IMR-90 (cell line): ENCODE measurements around the gene PRMT7. TPM values are rescaled to one million over a fixed set of nuclear protein-coding genes. Genes with fewer than 3 reads are reported as not detected.
A peak's percentile ranks its signal among the peaks of the same experiment; 100 is the strongest.

Experiments
- ATAC-seq: fragments of 200-7000 bp; cut with Tn5 transposase; 2 replicates; pipeline ENCODE4 v1.9.1; 2020; ENCODE audit warnings: low read depth, mild to moderate bottlenecking, moderate library complexity
- BruUV-seq: library from RNA; stranded (reverse); fragments of 400-500 nt; replicated peaks from 2 replicates; lab custom pipeline; 2021; lab: Mats Ljungman, UMichigan
- CTCF ChIA-PET: fragments of 300-600 bp; formaldehyde crosslinking; extraction: SDS; loops from one replicate; lab custom pipeline; 2021; ENCODE audit warnings: antibody characterized with exemption; lab: Yijun Ruan, JAX
- POLR2A ChIA-PET: fragments of 300-600 bp; sonication (Branson Sonifier 250); formaldehyde crosslinking; loops from one replicate; lab custom pipeline; 2022; ENCODE audit warnings: antibody characterized with exemption; ENCODE audit not compliant: unreplicated experiment; lab: Charles Lee
- DNase-seq: peaks from one replicate; pipeline ENCODE4 v3.0.0; 2013
- H2AFZ ChIP-seq: replicated peaks from 2 replicates; pipeline ENCODE3; 2013; ENCODE audit warnings: low read length, mild to moderate bottlenecking; ENCODE audit not compliant: poor library complexity
- H2AK5ac ChIP-seq: 2 replicates; pipeline ENCODE4 v1.6.1; 2013; ENCODE audit warnings: low read depth, low read length, inconsistent platforms
- H2AK9ac ChIP-seq: replicated peaks from 2 replicates; pipeline ENCODE3; 2013; ENCODE audit warnings: mild to moderate bottlenecking, low read depth, low read length, moderate library complexity; ENCODE audit not compliant: poor library complexity
- H2BK120ac ChIP-seq: 2 replicates; pipeline ENCODE4 v1.6.1; 2013; ENCODE audit warnings: low read depth, low read length, inconsistent platforms
- H2BK15ac ChIP-seq: 3 replicates; pipeline ENCODE4 v1.6.1; 2013; ENCODE audit warnings: low read depth, low read length, inconsistent platforms
- H2BK20ac ChIP-seq: 2 replicates; pipeline ENCODE4 v1.6.1; 2013; ENCODE audit warnings: low read depth, mild to moderate bottlenecking, inconsistent platforms, low read length, moderate library complexity
- H2BK5ac ChIP-seq: 2 replicates; pipeline ENCODE4 v1.6.1; 2013; ENCODE audit warnings: mild to moderate bottlenecking, low read depth, low read length, inconsistent platforms; ENCODE audit not compliant: poor library complexity, severe bottlenecking
- H3K14ac ChIP-seq: replicated peaks from 2 replicates; pipeline ENCODE4 v1.6.1; 2013; ENCODE audit warnings: low read depth, low read length, inconsistent platforms
- H3K18ac ChIP-seq: 2 replicates; pipeline ENCODE4 v1.6.1; 2013; ENCODE audit warnings: low read depth, low read length, control low read depth
- H3K23ac ChIP-seq: 2 replicates; pipeline ENCODE4 v1.6.1; 2013; ENCODE audit warnings: low read depth, low read length, inconsistent platforms
- H3K27ac ChIP-seq: 2 replicates; pipeline ENCODE4 v1.5.1; 2013; ENCODE audit warnings: mild to moderate bottlenecking, control low read depth, low read length; ENCODE audit not compliant: insufficient read depth
- H3K27me3 ChIP-seq: 2 replicates; pipeline ENCODE4 v1.6.1; 2013; ENCODE audit warnings: low read length; ENCODE audit not compliant: control insufficient read depth, insufficient read depth
- H3K36me3 ChIP-seq: 2 replicates; pipeline ENCODE4 v1.6.1; 2013; ENCODE audit warnings: low read length, mixed read lengths; ENCODE audit not compliant: control insufficient read depth, insufficient read depth
- H3K4ac ChIP-seq: 2 replicates; pipeline ENCODE4 v1.6.1; 2013; ENCODE audit warnings: low read depth, low read length, inconsistent platforms
- H3K4me1 ChIP-seq: 2 replicates; pipeline ENCODE4 v1.6.1; 2013; ENCODE audit warnings: low read length, mixed read lengths; ENCODE audit not compliant: control insufficient read depth, insufficient read depth
- H3K4me2 ChIP-seq: 2 replicates; pipeline ENCODE4 v1.6.1; 2013; ENCODE audit warnings: low read depth, mild to moderate bottlenecking, control low read depth, low read length, moderate library complexity
- H3K4me3 ChIP-seq: 2 replicates; pipeline ENCODE4 v1.5.1; 2013; ENCODE audit warnings: low read depth, mild to moderate bottlenecking, control low read depth, low read length, moderate library complexity; ENCODE audit not compliant: insufficient read depth
- H3K56ac ChIP-seq: 2 replicates; pipeline ENCODE4 v1.6.1; 2013; ENCODE audit warnings: low read length, inconsistent platforms; ENCODE audit not compliant: insufficient read depth; ENCODE audit errors: extremely low read depth
- H3K79me1 ChIP-seq, 2 experiments: 2 replicates each; pipeline ENCODE4 v1.6.1; 2013; ENCODE audit warnings: low read length in 2 of 2, inconsistent platforms in 1 of 2, low read depth in 1 of 2
- H3K9ac ChIP-seq: 2 replicates; pipeline ENCODE4 v1.6.1; 2013; ENCODE audit warnings: low read depth, low read length, control low read depth
- H3K9me1 ChIP-seq: 2 replicates; pipeline ENCODE4 v1.6.1; 2013; ENCODE audit warnings: low read length, inconsistent platforms; ENCODE audit not compliant: insufficient read depth
- H3K9me3 ChIP-seq: 2 replicates; pipeline ENCODE4 v1.6.1; 2013; ENCODE audit warnings: low read length; ENCODE audit not compliant: control insufficient read depth, insufficient read depth
- H4K20me1 ChIP-seq: 2 replicates; pipeline ENCODE4 v1.6.1; 2013; ENCODE audit warnings: low read length, inconsistent platforms; ENCODE audit not compliant: insufficient read depth
- H4K5ac ChIP-seq: 2 replicates; pipeline ENCODE4 v1.6.1; 2013; ENCODE audit warnings: mild to moderate bottlenecking, low read depth, low read length, control low read depth
- H4K8ac ChIP-seq, 2 experiments: 2 replicates each; pipeline ENCODE4 v1.6.1; 2013; ENCODE audit warnings: low read depth in 2 of 2, low read length in 2 of 2, control low read depth in 1 of 2, inconsistent platforms in 1 of 2
- H4K91ac ChIP-seq: 2 replicates; pipeline ENCODE4 v1.6.1; 2013; ENCODE audit warnings: low read depth, low read length, inconsistent platforms; ENCODE audit not compliant: insufficient read depth
- BHLHE40 ChIP-seq: fragments of 150-350 bp; IDR thresholded peaks from 2 replicates; pipeline ENCODE4 v1.6.1; 2016; ENCODE audit warnings: mild to moderate bottlenecking, low read depth, low read length
- CEBPB ChIP-seq: IDR thresholded peaks from 2 replicates; pipeline ENCODE4 v1.6.1; 2012; ENCODE audit warnings: low read depth, low read length, improper control_type of control experiment
- CHD1 ChIP-seq: IDR thresholded peaks from 2 replicates; pipeline ENCODE4 v1.6.1; 2012; ENCODE audit warnings: low read depth, low read length, improper control_type of control experiment
- CTCF ChIP-seq: conservative IDR thresholded peaks from 2 replicates; pipeline ENCODE4 v1.5.1; 2012; ENCODE audit warnings: mild to moderate bottlenecking, low read depth, low read length, improper control_type of control experiment
- FOS ChIP-seq: fragments of 150-350 bp; IDR thresholded peaks from 2 replicates; pipeline ENCODE4 v1.6.1; 2016; ENCODE audit warnings: low read depth, low read length
- MAFK ChIP-seq: IDR thresholded peaks from 2 replicates; pipeline ENCODE4 v1.6.1; 2012; ENCODE audit warnings: low read depth, low read length, improper control_type of control experiment
- MAZ ChIP-seq: IDR thresholded peaks from 2 replicates; pipeline ENCODE4 v1.6.1; 2012; ENCODE audit warnings: low read depth, mild to moderate bottlenecking, low read length, improper control_type of control experiment, moderate library complexity, borderline replicate concordance
- MXI1 ChIP-seq: IDR thresholded peaks from 2 replicates; pipeline ENCODE4 v1.6.1; 2012; ENCODE audit warnings: low read depth, mild to moderate bottlenecking, low read length, moderate library complexity, borderline replicate concordance
- NFE2L2 ChIP-seq: fragments of 150-350 bp; IDR thresholded peaks from 2 replicates; pipeline ENCODE4 v1.6.1; 2016; ENCODE audit warnings: low read depth, mild to moderate bottlenecking, low read length
- POLR2A ChIP-seq: IDR thresholded peaks from 2 replicates; pipeline ENCODE4 v1.6.1; 2012; ENCODE audit warnings: mild to moderate bottlenecking, low read depth, low read length
- RAD21 ChIP-seq: IDR thresholded peaks from 2 replicates; pipeline ENCODE4 v1.6.1; 2012; ENCODE audit warnings: low read length, improper control_type of control experiment
- RFX5 ChIP-seq: IDR thresholded peaks from 2 replicates; pipeline ENCODE4 v1.8.0; 2012; ENCODE audit warnings: low read depth, mild to moderate bottlenecking, low read length, moderate library complexity
- SMC3 ChIP-seq: fragments of 150-350 bp; IDR thresholded peaks from 2 replicates; pipeline ENCODE4 v1.6.1; 2016; ENCODE audit warnings: low read depth, mild to moderate bottlenecking, antibody characterized with exemption, low read length, moderate library complexity
- WGBS, 2 experiments: methylation state at CpG; one replicate each; pipeline versions ENCODE4 v1.1.5 to v1.1.7; 2013; ENCODE audit warnings: missing lambda C conversion rate in 2 of 2; ENCODE audit not compliant: insufficient read length in 1 of 2; ENCODE audit errors: extremely low coverage in 2 of 2; 5-methylcytosine and 5-hydroxymethylcytosine counted together
- dilution Hi-C: fragments of 300-500 bp; cut with HindIII; formaldehyde crosslinking; loops from one replicate; pipeline ENCODE4 v1.14.3; 2018; ENCODE audit warnings: low sequenced_read_pairs; ENCODE audit not compliant: unreplicated experiment
- in situ Hi-C: fragments of 300-500 bp; cut with MboI; formaldehyde crosslinking; loops from 3 replicates; pipeline ENCODE4 v1.14.3; 2019; ENCODE audit warnings: low sequenced_read_pairs, inconsistent platforms, mixed read lengths
- intact Hi-C: fragments of 100-400 bp; cut with micrococcal nuclease; formaldehyde crosslinking; loops from 2 replicates; pipeline ENCODE4 v1.10.0; 2022
- polyA plus RNA-seq, 3 experiments: library from polyadenylated mRNA; depleted of rRNA; stranded (reverse); fragments of >200 nt; gene quantifications; 2 replicates each; pipeline ENCODE4 v1.2.3, GENCODE V29; 2012; ENCODE audit warnings: low replicate concordance in 1 of 3
- total RNA-seq: library from RNA; depleted of rRNA; stranded (reverse); fragments of >200 nt; gene quantifications from 2 replicates; pipeline ENCODE4 v1.2.3, GENCODE V29; 2012
- TF ChIP-seq, protein P1 (sequence below): fragments of 150-350 bp; IDR thresholded peaks from 2 replicates; pipeline ENCODE4 v1.6.1; 2017; ENCODE audit warnings: mild to moderate bottlenecking, antibody characterized with exemption, low read length, low read depth

PRMT7 gene
- total and polyA plus RNA-seq, 2 of the 4 experiments (the other 2 are of a cell fraction) = 63.1 to 68.6 TPM

DNA sequence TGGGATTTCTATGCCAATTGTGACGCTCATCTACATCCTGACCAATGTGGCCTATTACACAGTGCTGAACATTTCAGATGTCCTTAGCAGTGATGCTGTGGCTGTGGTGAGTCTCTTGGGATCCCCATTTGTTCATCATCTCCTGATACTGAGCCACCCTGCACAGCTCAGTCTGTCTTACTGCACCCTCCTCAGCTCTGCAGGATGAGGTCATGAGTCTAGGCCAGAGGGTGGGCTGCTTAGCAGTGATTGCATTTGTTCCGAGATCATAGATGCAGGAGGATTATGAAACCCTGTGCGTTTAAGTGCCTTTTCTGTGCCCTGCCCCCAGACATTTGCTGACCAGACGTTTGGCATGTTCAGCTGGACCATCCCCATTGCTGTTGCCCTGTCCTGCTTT is 19.6 kb upstream of the PRMT7 start:
- no peak for ATAC-seq
- Histone ChIP-seq H3K23ac (no peak overlapping the region), H3K4me3 (no peak overlapping the region), H2AFZ (no peak overlapping the region), H3K4me1 (peaks cover 11% of the 10 kb centered on the region), H3K27ac (no peak overlapping the region), H4K8ac (no peak overlapping the region), H3K9ac (no peak overlapping the region), H4K91ac (no peak overlapping the region), H3K4me2 (no peak overlapping the region), H3K79me1 (peaks cover 35 to 82% of the 10 kb centered on the region in 2 experiments), H3K14ac (no peak overlapping the region), H2AK9ac (peak overlapping the region; percentile 19), H3K56ac (no peak overlapping the region), H2BK5ac (no peak overlapping the region), H2BK20ac (no peak overlapping the region), H4K20me1 (peaks cover 33% of the 10 kb centered on the region), H3K9me3 (no peaks in the 10 kb centered on the region), H3K27me3 (no peaks in the 10 kb centered on the region), H3K4ac (no peak overlapping the region), H3K36me3 (peaks cover 38% of the 10 kb centered on the region), H3K9me1 (peaks cover 28% of the 10 kb centered on the region), H4K5ac (no peak overlapping the region), H2BK120ac (no peak overlapping the region), H2BK15ac (no peak overlapping the region), H3K18ac (no peak overlapping the region), H2AK5ac (no peak overlapping the region)
- BruUV-seq = no TSS peak
- no peak for DNase-seq
- dilution Hi-C loops = no loop called here
- no peak for TF ChIP-seq RAD21
- TF ChIP-seq BHLHE40 = no peak
- TF ChIP-seq RFX5 = no peak
- TF ChIP-seq CHD1 = no peak
- TF ChIP-seq, protein P1, sequence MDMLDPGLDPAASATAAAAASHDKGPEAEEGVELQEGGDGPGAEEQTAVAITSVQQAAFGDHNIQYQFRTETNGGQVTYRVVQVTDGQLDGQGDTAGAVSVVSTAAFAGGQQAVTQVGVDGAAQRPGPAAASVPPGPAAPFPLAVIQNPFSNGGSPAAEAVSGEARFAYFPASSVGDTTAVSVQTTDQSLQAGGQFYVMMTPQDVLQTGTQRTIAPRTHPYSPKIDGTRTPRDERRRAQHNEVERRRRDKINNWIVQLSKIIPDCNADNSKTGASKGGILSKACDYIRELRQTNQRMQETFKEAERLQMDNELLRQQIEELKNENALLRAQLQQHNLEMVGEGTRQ = no peak
- TF ChIP-seq POLR2A = no peak
- TF ChIP-seq FOS = no peak
- no peak for TF ChIP-seq MAFK
- TF ChIP-seq MAZ = no peak
- no peak for TF ChIP-seq CTCF
- no peak for TF ChIP-seq MXI1
- TF ChIP-seq NFE2L2 = no peak
- no peak for TF ChIP-seq CEBPB
- TF ChIP-seq SMC3 = no peak
- intact Hi-C loops = no loop called here
- in situ Hi-C loops = no loop called here
- ChIA-PET POLR2A (no interaction called here), CTCF (no interaction called here)
- 65% methylated on average over 2 of the region's 4 CpGs; no CpG with 5 or more reads in 1 of the 2 experiments for WGBS, 2 experiments
